CD4-positive, alpha-beta T cell treated with Interleukin-2 at 100 ng/mL for 4 hours (primary cell): ENCODE measurements around the gene KIF13A.
"Not testable (repeated sequence)": the region's sequence is repeated elsewhere in the genome, so short reads cannot be mapped to it uniquely, and the experiment has no call there.

Source experiments
- DNase-seq: peaks from one replicate; pipeline ENCODE4 v3.0.0-alpha.2; 2020; ENCODE audit warnings: low spot score

Gene KIF13A

GRCh38 chr6:17871189-17871519 is 116.3 kb downstream of the KIF13A start:
- DNase-seq: no peak

DNA sequence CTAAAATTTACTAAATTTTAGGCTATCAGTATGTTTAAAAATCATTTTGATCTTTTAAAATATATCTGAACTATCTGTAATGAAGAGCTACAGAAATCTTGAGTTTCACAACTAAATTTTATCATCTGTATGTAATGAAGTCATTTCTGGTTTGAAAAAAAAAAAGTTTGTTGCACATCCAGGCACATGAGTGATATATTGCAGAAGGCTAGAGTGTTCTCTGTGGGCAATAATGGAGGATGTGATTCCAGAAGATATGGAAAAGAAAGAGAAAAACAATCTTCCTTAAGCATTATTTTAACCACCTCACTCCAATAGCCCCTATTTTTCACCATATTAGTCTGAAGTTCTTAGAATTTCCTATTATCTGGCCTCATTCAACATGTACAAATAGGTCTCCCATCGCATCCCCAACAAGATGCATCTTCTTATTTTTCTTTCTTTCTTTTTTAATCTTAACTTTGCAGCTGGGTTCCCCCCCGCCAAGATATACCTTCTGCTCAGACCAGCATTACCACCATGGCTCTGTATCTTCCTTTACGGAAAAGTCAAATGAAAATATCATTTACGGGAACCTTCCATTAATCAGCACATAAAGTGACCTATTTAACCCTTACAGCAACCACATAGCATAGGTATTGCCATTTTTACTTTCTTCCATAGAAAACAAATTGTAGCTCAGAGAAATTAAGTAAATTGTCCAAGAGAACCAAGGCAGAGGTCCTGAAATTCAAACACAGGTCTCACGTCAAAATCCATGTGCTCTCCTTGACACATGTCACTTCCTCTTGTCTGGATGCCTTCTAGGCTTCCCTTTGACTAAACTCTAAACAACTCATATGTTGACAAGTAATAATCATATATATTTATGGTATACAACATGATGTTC is 116.9 kb downstream of the KIF13A start:
- no peak for DNase-seq

DNA sequence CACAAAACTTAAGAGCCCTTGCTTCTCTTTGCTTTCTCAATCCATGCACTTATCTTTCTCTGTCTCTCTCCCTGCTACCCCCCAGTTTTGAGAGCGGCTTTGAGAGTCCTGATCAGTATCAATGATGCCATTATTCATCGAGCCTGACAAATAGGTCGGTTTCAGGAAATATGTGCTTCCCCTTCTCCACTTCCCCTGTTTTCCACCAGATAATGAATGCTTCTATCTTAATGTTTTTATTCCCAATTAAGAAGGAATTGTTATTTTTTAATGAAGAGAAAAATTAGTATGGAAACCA is 117.7 kb downstream of the KIF13A start:
- no peak for DNase-seq

DNA sequence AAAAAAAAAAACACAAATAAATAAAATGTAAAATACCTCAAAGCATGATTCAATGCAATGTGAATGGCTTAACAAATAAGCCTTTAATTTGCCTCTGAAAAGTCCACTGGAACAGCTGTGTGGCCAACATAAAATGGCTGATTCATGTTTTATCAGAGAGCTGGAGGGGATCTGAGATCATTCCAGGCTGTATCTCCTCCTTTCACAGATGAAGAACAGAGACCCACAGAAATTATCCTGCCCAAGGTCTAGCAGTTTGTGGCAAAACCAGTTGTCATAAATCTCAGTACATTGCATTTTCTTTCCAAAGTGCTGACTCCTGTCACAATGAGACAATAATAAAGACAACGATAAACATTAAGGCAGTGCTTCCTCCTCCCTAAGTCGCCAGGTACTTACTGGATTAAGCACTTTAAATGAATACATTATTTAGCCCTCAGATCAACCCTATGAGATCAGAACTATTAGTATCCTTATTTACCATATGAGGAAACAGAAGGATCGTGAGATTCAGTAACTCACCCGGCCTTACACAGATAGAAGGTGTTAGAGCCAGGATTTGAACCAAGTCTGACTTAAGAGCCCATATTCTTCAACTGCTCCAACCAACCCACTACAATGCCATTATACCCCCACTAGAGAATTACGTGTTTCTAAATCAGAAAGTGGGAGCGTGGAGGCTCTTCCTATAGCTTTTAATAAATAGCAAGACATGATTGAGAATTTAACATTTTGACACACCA is 118.3 kb downstream of the KIF13A start:
- DNase-seq: no peak

DNA sequence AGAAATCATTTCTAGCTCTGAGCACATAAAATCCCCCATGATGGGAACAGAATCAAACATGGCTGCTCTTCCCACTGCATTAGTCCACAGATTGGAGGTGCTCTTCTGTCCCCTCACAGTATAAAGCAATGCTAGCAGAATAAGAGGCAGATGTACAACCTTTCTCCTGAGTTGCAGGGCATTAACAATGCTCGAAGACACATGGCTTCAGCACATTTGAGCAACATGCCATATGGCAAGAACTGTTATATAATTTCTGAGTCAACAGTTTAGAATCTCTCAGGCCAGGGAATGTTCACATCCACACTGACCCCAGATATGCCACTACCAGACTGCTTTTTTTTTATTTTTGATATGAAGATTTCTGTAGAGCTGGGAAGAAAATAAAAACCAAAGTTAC is 119.6 kb downstream of the KIF13A start:
- no peak for DNase-seq

- DNase-seq: no peak
Measured at GRCh38 chr6:17866876-17867444, 120.5 kb downstream of the KIF13A start.

DNA sequence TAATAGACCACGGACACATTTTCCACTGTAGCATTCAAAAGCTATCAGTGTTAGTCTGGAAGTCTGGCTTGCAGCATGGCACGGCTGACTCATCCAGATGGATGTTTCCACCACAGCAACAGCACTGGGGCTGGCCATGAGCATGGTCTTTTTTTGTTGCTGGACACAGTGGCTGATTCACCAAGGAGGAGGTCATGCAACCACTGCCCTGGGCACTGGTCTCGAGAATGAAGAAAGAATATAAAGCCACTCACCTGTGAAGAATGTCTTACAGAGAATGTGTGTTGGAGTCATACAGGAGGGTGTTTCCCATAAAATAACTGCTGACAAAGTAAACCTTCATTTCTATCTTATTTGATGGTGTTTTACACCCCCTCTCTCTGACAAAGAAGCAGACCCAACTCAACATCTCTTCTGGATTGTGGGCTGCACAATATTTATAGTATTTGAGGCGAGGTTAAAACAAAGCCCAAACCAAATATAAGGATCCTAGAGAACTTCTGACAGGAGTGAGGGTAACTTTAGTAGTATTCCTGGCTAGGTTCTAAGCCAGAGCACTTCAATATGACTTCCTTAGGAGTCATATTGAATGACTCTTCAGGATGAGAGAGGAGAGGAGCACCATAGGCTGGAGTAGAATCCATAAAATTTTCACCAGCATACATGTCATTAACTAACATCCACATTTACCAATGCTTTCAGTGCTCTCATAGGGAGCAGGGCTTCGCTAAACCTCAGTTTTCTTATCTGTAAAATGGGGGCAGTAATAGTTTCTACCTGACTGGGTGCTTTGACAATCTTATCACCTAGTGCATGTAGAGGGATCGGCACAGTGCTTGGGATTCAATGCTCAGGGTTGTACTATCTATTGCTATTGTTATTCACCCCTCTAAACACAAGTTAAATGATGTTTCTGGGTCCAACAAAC is 121.4 kb downstream of the KIF13A start:
- no peak for DNase-seq

- DNase-seq: no peak
Measured at GRCh38 chr6:17865243-17865642, 122.2 kb downstream of the KIF13A start.

DNA sequence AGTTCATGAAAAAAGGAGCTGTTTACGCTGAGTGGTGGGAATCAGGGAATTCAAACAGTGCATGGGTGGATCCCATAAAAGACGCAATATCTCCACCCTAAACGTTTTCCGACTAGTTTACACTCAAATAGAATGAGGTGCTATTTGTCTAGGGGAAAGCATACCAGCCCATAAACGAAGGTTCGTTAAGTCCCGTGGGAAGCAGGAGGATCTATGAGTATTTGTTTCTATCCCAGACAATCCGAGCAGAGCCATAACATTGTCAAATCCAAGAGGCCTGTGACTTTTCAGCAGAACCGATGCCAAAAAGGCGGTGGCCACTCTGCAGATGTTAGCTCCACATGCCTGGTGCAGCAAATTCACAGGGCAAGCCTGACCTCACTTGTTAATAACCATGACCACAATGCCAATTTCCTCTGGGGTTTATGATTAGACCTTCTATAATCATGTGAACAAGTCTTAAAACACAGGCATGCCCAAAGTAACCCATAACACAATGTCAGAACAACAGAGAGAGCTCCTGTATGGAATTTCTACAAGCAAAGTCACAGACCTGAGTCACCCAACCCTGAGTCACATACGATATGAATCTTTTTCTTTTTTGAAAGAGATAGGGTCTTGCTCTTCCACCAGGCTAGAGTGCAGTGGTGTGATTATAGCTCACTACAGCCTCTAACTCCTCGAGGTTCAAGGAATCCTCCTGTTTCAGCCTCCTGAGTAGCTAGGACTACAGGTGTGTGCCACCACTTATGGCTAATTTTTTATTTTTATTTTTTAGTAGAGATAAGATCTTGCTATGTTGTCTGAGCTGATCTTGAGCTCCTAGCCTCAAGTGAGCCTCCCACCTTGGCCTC is 123.3 kb downstream of the KIF13A start:
- no peak for DNase-seq

- no peak for DNase-seq
Measured at GRCh38 chr6:17861361-17861760, 126.1 kb downstream of the KIF13A start.

DNA sequence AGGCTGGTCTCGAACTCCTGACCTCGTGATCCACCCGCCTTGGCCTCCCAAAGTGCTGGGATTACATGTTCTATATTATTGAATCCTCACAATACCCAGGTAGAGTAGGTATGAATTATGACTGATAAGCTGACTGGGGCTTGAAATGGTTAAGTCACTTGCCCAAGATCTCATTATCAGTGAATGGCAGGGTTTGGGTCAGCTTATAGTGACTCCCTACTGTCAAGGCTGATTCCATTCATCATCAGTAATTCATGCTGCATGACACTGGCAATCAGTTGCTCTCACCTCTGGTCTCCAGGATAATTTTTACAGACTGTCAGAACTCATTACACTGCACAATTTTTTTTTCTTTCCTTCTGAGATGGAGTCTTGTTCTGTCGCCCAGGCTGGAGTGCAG is 127.6 kb downstream of the KIF13A start:
- no peak for DNase-seq

GRCh38 chr6:17858584-17858983 is 128.9 kb downstream of the KIF13A start:
- DNase-seq: no peak

DNA sequence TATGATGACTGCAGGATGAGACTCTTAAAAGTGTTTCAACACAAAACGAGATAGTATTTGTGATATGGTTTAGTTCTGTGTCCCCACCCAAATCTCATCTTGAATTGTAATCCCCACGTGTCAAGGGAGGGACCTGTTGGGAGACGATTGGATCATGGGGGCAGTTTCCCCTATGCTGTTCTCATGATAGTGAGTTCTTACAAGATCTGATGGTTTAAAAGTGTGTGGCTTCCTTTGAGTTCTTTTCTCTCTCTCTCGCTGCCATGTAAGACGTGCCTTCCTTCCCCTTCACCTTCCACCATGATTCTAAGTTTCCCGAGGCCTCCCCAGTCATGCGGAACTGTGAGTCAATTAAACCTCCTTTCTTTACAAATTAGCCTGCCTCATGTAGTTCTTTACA is 130.2 kb downstream of the KIF13A start:
- not testable (repeated sequence) for DNase-seq

GRCh38 chr6:17856306-17856705 is 131.1 kb downstream of the KIF13A start:
- no peak for DNase-seq

DNA sequence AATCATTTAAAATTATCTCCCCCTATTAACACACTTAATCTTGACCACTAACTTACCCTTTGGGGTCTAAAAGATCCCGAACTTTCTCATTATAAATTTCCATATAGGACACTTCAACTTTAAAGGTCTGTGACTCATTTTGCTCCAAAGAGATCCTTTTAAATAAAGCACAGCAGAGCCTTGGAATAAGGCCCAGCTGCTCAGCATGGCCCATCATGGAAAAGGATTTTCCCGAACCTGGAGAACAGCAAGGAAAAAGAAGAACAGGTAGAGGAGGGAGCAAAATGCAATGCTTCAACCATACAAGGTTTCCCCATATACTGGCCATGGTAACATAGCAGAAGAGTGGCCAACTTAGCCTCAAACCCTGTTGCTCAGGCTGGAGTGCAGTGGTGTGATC is 132.1 kb downstream of the KIF13A start:
- no peak for DNase-seq

DNA sequence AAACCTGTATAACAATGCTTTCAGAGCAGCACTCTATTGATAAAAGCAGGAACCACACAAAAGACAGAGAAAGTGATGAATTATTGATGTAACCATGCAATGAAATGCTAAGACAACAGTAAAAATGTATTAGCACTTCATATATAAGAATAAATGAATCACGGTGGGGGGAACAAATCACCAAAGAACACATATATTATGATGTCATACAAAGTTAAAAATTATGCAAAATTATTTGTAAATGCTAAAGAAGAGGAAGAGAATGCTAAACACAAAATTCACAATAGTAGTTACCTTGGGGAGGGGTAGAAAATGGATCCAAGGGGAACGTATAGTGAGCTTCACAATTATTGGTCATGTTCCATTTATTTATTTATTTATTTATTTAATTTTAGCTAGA is 133.9 kb downstream of the KIF13A start:
- DNase-seq: no peak

DNA sequence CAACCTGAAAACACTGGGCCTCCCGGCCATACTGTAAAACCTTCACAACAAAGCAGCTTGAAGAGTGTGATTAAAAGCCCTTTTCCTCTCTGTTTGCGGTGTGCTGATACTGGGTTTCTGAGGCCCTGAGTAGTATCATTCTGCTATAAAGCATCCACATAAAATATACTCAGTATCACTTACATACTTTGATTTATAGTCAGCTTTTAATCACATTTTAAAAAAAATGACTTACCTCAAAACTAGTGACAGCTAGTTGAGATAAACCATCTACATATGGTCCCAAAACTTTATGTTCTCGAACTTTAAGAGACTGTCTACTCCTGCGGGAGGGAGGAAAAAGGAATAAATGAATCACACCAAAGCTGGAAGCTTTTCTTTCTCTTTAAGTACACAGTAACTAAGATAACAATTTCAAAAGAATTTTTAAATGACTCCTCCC is 135.7 kb downstream of the KIF13A start:
- DNase-seq: no peak

DNA sequence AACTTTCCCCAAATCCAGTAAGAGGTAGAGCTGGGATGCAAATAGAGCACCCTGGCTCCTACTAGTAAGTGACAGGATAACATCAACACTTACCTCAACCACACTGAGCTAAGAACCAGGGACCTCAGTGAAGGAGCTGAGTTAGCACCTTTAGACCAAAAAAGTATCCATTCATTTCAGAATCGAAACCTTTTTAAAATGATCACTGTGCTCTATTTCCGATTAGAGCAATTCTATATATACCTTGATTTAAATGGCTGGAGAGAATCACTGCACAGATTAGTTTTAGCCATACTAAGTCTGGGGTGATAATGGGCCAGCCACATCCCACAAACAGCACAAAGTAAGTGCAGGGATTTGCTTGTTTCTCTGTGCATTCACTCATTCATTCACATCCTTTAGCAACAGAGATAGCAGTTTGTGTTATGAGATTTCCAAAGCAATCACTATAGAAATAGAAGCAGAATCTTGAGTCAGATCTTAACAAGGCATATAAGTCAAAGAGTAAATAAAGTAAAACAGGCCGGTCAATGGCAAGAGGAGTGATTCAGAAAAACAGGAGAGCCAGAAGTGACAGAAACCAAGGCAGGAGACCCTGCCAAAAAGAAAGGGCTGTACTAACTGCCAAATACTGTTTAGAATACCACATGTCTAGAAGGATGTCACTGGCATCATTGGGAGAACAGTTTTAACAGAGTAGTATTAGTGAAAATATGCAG is 136.3 kb downstream of the KIF13A start:
- no peak for DNase-seq

DNA sequence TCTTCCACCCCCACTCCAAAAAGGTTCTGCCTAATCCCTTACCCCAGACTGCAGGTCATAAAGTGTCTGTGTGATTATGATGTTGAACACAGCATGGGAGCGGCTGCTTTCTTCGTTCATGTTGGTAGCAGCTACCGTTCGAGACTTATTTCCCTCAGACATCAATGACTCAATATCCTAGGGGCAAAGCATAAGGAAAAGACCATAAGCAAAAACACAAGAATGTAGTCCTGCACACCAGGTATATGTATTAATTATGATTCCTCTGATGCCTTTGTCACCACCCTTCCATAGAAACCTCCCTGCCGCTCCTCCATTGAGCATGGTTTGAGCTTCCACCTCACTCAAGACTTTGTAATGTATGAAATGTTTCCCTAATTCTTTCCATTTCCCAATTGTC is 137.2 kb downstream of the KIF13A start:
- no peak for DNase-seq

GRCh38 chr6:17847203-17847760 is 140.2 kb downstream of the KIF13A start:
- no peak for DNase-seq
